Activated CD4-positive, alpha-beta memory T cell treated with anti-CD3 and anti-CD28 coated beads for 36 hours (primary cell): ENCODE measurements around the gene PDE2A. TPM values are rescaled to one million over a fixed set of nuclear protein-coding genes. Genes with fewer than 3 reads are reported as not detected.
A peak's percentile ranks its signal among the peaks of the same experiment; 100 is the strongest.

Source experiments
- CTCF ChIA-PET: fragments of 350-600 bp; sonication (Branson Sonifier 250); formaldehyde crosslinking; loops from one replicate; lab custom pipeline; 2021; ENCODE audit warnings: antibody characterized with exemption, inconsistent platforms; lab: Charles Lee
- POLR2A ChIA-PET: fragments of 350-600 bp; sonication (Branson Sonifier 250); formaldehyde crosslinking; loops from one replicate; lab custom pipeline; 2021; ENCODE audit warnings: antibody characterized with exemption; lab: Charles Lee
- DNase-seq: peaks from one replicate; pipeline ENCODE4 v3.0.0-alpha.2; 2020
- H3K27ac Mint-ChIP-seq: one replicate; pipeline ENCODE4 v1.8.0; 2021; ENCODE audit warnings: mixed read lengths
- H3K27me3 Mint-ChIP-seq: one replicate; pipeline ENCODE4 v1.8.0; 2021; ENCODE audit warnings: mixed read lengths
- H3K36me3 Mint-ChIP-seq: one replicate; pipeline ENCODE4 v1.8.0; 2021; ENCODE audit warnings: mixed read lengths
- H3K4me1 Mint-ChIP-seq: one replicate; pipeline ENCODE4 v1.8.0; 2021; ENCODE audit warnings: low read depth, mixed read lengths
- H3K4me3 Mint-ChIP-seq: one replicate; pipeline ENCODE4 v1.8.0; 2021; ENCODE audit warnings: mild to moderate bottlenecking, mixed read lengths
- H3K9me3 Mint-ChIP-seq: one replicate; pipeline ENCODE4 v1.8.0; 2021; ENCODE audit warnings: mixed read lengths
- intact Hi-C: fragments of 100-400 bp; cut with micrococcal nuclease; formaldehyde crosslinking; loops from one replicate; pipeline ENCODE4 v1.15.1; 2023
- total RNA-seq, 2 experiments: library from RNA; stranded (reverse); gene quantifications; one replicate each; pipeline ENCODE4 v1.2.3, GENCODE V29; 2021

The PDE2A gene
- total RNA-seq, 2 experiments from 2014 or later = 0.29 to 0.97 TPM

DNA sequence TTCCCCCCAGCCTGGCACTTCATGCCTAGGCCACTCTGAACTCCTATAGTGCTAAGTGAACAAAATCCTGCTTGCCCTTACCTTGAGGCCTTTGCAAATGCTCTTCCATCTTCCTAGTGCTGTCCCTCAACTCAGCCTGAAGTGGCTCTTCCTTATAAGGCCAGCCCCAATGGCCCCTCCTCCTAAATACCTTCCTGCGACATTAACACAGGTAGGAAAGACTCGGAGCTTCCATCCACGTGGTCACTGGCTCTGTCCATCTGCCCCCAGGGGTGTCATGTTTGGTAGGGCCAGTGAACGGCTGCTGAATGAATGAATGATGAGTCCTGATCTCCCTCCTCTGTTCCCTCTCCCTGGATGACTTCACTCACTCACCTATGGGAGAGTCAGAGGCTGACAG is 4.2 kb downstream of the PDE2A start:
- no peak overlapping the region for H3K4me3 Mint-ChIP-seq
- H3K27me3 Mint-ChIP-seq = peaks cover 70% of the 10 kb centered on the region
- H3K4me1 Mint-ChIP-seq = peaks cover 11% of the 10 kb centered on the region
- POLR2A ChIA-PET = interaction anchor here (1.9 kb wide), 1 partner anchor 16 kb away, joined by 4 read pairs; no protein-coding TSS in a partner anchor
- intact Hi-C loops = no loop called here
- DNase-seq = no peak
- peaks cover 6% of the 10 kb centered on the region for H3K36me3 Mint-ChIP-seq
- CTCF ChIA-PET = interaction anchor here (1.0 to 3.6 kb wide), 2 partner anchors 14 to 135 kb away, joined by 3 to 42 read pairs; no protein-coding TSS in a partner anchor
- H3K9me3 Mint-ChIP-seq = peaks cover 9% of the 10 kb centered on the region
- no peak overlapping the region for H3K27ac Mint-ChIP-seq

DNA sequence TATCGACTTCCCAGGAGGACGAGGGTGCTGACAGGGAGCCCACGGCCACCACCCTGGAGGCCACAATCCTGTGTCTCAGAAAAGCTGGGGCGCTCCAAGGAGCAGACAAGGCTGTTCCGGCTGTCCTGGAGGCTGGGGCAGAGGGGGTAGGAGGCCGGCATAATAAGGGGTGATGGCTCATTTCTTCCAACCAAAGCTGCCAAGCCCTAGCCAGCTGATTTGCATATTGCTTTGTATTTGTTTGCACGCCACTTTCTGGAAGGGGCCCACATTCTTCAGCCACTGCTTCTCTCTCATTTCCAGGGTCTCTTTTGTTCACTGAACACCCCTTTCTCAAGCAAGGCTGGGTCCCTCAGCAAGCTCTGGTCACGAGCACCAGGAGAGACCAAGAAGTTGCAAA is 4.7 kb downstream of the PDE2A start:
- Mint-ChIP-seq H3K27me3 (peaks cover 67% of the 10 kb centered on the region), H3K36me3 (peaks cover 6% of the 10 kb centered on the region), H3K27ac (no peak overlapping the region), H3K9me3 (peaks cover 9% of the 10 kb centered on the region), H3K4me1 (peaks cover 11% of the 10 kb centered on the region), H3K4me3 (no peak overlapping the region)
- ChIA-PET CTCF (interaction anchor here (1.0 to 3.6 kb wide), 3 partner anchors 14 to 135 kb away, joined by 3 to 42 read pairs (median 9); no protein-coding TSS in a partner anchor), POLR2A (interaction anchor here (1.9 kb wide), 1 partner anchor 17 kb away, joined by 4 read pairs; no protein-coding TSS in a partner anchor)
- intact Hi-C loops = no loop called here
- DNase-seq = peak; percentile 42

DNA sequence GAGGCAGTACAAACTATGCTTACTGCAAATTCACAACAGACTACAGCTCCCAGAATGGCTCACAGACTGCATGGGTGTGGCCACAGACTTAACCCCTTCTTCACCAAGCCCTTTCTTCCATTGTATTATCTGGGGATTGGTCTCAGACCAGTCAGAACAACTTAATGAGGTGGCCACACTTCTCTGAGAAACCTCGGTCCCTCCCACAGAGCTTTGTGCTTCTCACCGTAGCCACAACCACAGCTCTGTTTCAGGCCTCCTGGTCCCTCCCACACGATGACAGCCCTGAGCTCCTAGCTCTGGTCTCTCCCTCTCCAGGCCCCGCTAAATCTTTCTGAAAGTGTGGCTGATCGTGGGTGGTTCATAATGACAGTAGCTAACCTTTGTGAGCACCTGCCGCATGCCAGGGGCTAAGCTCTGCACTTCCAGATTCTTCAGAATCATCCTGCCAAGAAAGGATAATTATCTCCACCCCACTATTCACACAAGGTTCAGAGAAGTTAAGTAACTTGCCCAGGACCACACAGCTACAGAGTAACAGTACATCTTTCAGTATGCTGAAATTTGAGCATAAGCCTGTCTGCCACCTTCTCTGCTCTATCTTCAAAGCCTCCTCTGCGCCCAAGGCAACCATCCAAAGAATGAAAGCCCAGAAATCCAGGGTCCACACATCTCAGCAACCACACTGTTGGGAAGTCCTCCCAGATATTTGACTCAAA is 5.4 kb downstream of the PDE2A start:
- Mint-ChIP-seq H3K36me3 (peaks cover 6% of the 10 kb centered on the region), H3K4me1 (peaks cover 11% of the 10 kb centered on the region), H3K27me3 (peaks cover 60% of the 10 kb centered on the region), H3K9me3 (peaks cover 9% of the 10 kb centered on the region), H3K27ac (peak overlapping the region; percentile 25), H3K4me3 (no peak overlapping the region)
- intact Hi-C loops = no loop called here
- POLR2A ChIA-PET = interaction anchor here (0.8 to 1.9 kb wide), 3 partner anchors 10 to 17 kb away, joined by 3 to 4 read pairs (median 3); no protein-coding TSS in a partner anchor
- DNase-seq = peak; percentile 86
- CTCF ChIA-PET = interaction anchor here (0.9 to 3.6 kb wide), 14 partner anchors 8 to 197 kb away, joined by 3 to 42 read pairs (median 4); partner anchors contain the start of gene STARD10

DNA sequence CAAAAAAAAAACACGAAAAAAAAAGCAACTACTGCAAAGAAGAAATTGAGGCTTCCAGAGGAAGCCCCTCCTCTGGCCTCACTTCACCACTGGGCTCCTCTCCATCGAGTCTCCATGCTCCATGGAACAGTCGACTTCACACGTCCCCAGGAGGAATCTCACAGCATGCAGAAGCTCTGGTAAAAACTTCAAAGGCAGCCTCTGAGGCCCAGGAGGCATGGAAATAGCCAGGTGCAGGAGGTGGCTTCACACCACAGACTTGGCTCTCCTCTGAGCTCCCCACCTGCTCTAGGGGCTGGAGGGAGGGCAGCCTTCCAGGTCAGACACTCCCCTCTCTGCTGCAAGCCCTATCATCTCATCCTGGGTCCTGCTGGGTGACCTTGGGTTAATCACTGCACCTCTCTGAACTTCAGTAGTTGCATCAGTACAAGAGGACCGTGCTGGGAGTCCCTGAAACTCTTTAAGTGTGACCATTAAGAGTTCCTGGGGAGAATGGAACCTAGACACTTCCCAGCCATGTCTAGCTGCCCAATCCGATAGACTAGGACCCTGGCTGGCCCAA is 8.2 kb downstream of the PDE2A start:
- DNase-seq = no peak
- peaks cover 11% of the 10 kb centered on the region for H3K4me1 Mint-ChIP-seq
- peaks cover 6% of the 10 kb centered on the region for H3K36me3 Mint-ChIP-seq
- H3K27ac Mint-ChIP-seq = no peak overlapping the region
- ChIA-PET POLR2A (no interaction called here), CTCF (interaction anchor here (1.1 kb wide), 1 partner anchor 18 kb away, joined by 5 read pairs; no protein-coding TSS in a partner anchor)
- peaks cover 9% of the 10 kb centered on the region for H3K9me3 Mint-ChIP-seq
- H3K4me3 Mint-ChIP-seq = no peak overlapping the region
- intact Hi-C loops = no loop called here
- peaks cover 39% of the 10 kb centered on the region for H3K27me3 Mint-ChIP-seq

DNA sequence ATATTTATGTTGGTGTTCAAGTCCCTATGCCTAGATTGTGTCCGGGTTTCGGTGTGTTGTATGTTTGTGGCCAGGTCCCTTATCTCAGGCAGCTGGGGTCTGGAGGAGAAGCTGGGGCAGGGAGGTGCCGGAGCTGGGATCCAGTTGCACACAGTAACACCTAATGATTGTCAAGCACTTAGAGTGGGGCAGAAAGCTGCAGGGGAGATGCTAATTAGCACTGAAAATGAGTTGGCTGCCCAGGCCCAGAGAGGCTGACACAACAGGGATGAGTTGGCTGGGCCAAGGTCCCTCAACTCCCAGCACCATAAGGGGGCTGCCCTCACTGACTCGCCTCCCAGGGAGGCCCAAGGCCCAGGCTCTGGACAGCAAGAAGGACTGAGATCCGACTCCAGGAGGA is 12.2 kb downstream of the PDE2A start:
- ChIA-PET CTCF (interaction anchor here (0.6 to 1.6 kb wide), 2 partner anchors 22 to 75 kb away, joined by 3 to 4 read pairs; no protein-coding TSS in a partner anchor), POLR2A (no interaction called here)
- intact Hi-C loops = no loop called here
- peaks cover 2% of the 10 kb centered on the region for H3K36me3 Mint-ChIP-seq
- no peak overlapping the region for H3K4me3 Mint-ChIP-seq
- peaks cover 1% of the 10 kb centered on the region for H3K9me3 Mint-ChIP-seq
- no peak overlapping the region for H3K27ac Mint-ChIP-seq
- DNase-seq = no peak
- peaks cover 20% of the 10 kb centered on the region for H3K27me3 Mint-ChIP-seq
- H3K4me1 Mint-ChIP-seq = no peaks in the 10 kb centered on the region

DNA sequence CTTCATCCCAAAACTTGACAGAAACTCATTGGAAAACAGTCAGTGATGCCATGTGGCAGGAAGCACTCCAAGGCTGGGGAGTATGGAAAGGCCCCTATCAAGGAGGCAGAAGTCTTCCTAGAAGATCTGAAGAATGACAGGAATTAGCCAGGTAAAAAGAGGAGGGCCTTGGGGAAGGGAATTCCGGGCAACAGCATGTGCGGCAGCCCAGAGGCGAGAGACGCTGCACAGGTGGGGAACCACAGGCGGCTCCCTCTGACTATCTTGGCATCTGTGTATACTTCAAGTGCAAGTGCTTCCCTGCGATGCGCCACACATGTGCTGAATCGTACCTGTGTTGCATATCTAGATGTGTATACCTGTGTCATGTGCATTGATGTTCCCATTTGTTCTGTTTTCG is 12.7 kb downstream of the PDE2A start:
- peaks cover 2% of the 10 kb centered on the region for H3K36me3 Mint-ChIP-seq
- no peaks in the 10 kb centered on the region for H3K9me3 Mint-ChIP-seq
- no peaks in the 10 kb centered on the region for H3K4me1 Mint-ChIP-seq
- no peak overlapping the region for H3K4me3 Mint-ChIP-seq
- peaks cover 18% of the 10 kb centered on the region for H3K27me3 Mint-ChIP-seq
- intact Hi-C loops = no loop called here
- H3K27ac Mint-ChIP-seq = no peak overlapping the region
- ChIA-PET POLR2A (no interaction called here), CTCF (interaction anchor here (1.6 kb wide), 1 partner anchor 22 kb away, joined by 4 read pairs; no protein-coding TSS in a partner anchor)
- no peak for DNase-seq

DNA sequence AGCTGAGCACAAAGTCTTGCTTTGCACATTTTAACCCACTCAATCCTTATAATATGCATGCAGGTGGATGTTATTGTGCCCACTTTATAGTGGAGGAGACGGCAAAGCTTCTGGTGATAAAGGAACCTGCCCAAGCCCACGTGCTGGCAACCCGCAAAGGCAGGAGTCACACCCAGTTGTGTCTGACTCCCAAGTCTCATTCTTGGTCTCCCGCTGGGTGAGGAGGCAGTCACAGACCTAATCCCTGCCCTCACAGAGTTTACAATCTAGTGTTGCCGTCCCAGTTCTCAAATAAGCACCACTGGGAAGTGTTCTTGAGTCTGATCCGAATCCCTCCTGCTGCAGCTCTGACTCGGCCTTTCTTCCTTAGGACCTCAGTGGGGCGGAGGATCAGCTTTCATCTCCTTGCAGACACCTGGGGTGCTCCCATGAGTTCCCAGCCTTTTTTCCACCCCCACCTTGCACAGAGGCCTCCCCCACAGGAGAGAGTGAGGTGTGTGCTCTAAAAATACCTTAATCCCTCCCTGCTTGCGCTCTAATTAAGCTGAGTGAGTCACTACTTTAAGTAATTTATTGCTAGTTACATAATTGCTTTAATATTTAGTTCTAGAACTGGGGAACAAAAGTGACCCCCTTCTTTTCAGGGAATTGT is 15.1 kb downstream of the PDE2A start:
- H3K4me3 Mint-ChIP-seq = no peak overlapping the region
- H3K4me1 Mint-ChIP-seq = no peaks in the 10 kb centered on the region
- H3K27ac Mint-ChIP-seq = no peak overlapping the region
- no peaks in the 10 kb centered on the region for H3K9me3 Mint-ChIP-seq
- H3K27me3 Mint-ChIP-seq = peaks cover 4% of the 10 kb centered on the region
- DNase-seq = no peak
- POLR2A ChIA-PET = no interaction called here
- CTCF ChIA-PET = interaction anchor here (1.2 to 1.7 kb wide), 2 partner anchors 9 to 25 kb away, joined by 4 to 5 read pairs; no protein-coding TSS in a partner anchor
- no peaks in the 10 kb centered on the region for H3K36me3 Mint-ChIP-seq
- intact Hi-C loops = no loop called here

DNA sequence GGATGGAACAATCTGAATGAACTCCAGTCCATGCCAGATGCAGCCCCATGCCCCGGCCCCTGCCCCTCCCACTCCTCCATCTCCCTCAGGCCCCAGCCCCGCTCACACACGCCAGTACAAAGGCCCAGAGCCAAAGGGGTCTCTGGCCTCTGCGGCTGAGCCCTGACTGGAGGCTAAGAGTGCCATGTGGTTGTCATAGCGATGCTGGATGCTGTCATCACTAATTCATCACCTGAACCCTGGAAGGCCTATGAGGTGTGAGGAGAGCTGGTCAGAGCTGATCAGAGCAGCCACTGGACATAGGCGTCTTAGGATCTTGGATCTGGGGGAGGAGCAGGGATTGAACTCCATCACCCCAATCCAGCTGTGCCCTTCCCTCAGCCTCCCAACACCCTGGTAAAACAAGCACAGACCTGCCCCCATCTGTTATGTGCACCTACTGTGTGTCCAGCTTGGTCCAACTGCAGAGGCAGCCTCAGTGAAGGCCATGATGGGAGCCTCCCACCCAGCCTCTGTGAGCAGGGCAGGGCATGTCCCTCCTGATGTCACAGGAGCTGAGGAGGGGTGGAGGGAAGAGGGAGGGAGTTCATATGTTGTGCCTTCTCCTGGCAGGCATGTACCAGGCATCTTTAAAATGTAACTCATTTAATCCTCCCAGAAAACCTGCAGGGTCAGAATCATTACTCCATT is 16.7 kb downstream of the PDE2A start:
- H3K4me1 Mint-ChIP-seq = no peaks in the 10 kb centered on the region
- H3K4me3 Mint-ChIP-seq = no peak overlapping the region
- peaks cover 4% of the 10 kb centered on the region for H3K27me3 Mint-ChIP-seq
- no peaks in the 10 kb centered on the region for H3K36me3 Mint-ChIP-seq
- intact Hi-C loops = no loop called here
- CTCF ChIA-PET = interaction anchor here (0.6 to 1.4 kb wide), 4 partner anchors 11 to 68 kb away, joined by 3 to 5 read pairs (median 4); no protein-coding TSS in a partner anchor
- H3K27ac Mint-ChIP-seq = no peak overlapping the region
- POLR2A ChIA-PET = no interaction called here
- no peak for DNase-seq
- H3K9me3 Mint-ChIP-seq = no peaks in the 10 kb centered on the region

DNA sequence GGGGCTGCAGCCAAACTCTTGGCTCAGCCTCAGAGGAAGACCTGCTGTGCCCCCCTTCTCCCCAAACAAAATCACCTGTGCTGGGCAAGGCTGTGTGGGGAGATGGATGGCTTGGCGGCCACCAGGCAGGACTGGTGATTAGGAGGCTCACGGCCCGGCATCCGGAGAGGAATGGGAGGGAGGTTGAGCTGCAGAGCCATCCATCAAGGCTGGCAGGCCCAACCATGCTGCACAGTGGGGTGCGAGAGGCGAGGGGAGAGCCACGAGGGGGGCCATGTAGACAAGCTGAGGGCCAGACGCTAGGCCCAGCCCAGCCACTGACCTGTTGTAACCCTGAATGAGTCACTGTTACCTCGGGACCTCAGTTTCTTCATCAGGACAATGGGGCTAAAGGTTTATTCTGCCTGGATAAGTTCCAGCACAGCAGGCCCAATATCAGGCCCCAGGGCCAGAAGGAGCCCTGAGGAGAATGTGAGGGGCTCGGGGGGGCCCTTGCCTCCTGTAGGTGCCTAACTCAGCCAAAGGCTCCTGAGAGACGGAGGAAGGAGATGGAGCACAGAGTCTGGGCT is 18.2 kb downstream of the PDE2A start:
- no peaks in the 10 kb centered on the region for H3K36me3 Mint-ChIP-seq
- POLR2A ChIA-PET = no interaction called here
- CTCF ChIA-PET = interaction anchor here (1.4 to 1.5 kb wide), 2 partner anchors 28 to 70 kb away, joined by 3 to 5 read pairs; no protein-coding TSS in a partner anchor
- intact Hi-C loops = no loop called here
- no peak for DNase-seq
- H3K27ac Mint-ChIP-seq = no peak overlapping the region
- H3K9me3 Mint-ChIP-seq = no peaks in the 10 kb centered on the region
- peaks cover 4% of the 10 kb centered on the region for H3K27me3 Mint-ChIP-seq
- H3K4me3 Mint-ChIP-seq = no peak overlapping the region
- no peaks in the 10 kb centered on the region for H3K4me1 Mint-ChIP-seq

DNA sequence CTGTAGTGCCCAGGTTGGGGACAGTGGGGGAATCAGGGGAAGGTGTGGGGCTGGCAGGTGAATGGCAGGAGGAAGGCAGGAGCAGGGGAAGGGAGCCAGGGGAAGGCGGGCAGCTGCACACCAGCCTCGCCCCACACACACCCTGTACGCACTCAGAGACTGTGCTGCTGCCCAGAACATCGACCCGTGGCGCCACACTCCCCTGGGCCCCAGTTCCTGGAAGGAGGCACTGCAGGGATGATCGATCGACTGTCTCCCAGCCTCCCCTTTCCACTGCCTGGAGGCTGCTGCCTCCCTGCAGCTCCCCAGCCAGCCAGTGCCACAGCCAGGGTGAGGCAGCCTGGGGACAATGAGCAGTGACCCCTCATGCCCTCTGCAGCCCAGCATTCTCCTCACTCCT is 19.2 kb downstream of the PDE2A start:
- ChIA-PET POLR2A (no interaction called here), CTCF (no interaction called here)
- DNase-seq = no peak
- Mint-ChIP-seq H3K4me1 (no peaks in the 10 kb centered on the region), H3K9me3 (no peaks in the 10 kb centered on the region), H3K36me3 (no peaks in the 10 kb centered on the region), H3K4me3 (no peak overlapping the region), H3K27ac (no peak overlapping the region), H3K27me3 (peaks cover 4% of the 10 kb centered on the region)
- intact Hi-C loops = no loop called here

DNA sequence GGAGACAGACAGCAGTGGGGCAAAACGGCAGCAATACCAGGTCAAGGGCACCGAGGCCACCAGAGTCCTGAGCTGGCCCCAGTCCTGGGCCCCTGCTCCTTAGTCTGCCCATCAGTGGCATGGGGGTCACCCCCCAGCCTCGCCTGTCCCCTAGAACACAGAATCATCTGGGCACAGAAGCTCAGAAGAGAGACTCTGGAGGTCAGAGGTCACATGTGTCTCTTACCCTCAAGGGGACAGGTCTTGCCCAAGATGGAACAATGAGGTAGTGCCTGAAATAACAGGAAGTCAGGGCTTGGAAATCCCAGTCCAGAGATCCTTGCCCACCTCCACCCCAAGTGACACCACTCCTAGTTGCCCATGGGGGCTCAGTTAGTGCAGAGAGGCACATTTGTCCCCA is 20.6 kb downstream of the PDE2A start:
- no peaks in the 10 kb centered on the region for H3K36me3 Mint-ChIP-seq
- H3K27ac Mint-ChIP-seq = no peak overlapping the region
- intact Hi-C loops = no loop called here
- H3K27me3 Mint-ChIP-seq = peaks cover 2% of the 10 kb centered on the region
- ChIA-PET CTCF (no interaction called here), POLR2A (no interaction called here)
- no peak for DNase-seq
- H3K4me1 Mint-ChIP-seq = no peaks in the 10 kb centered on the region
- H3K9me3 Mint-ChIP-seq = no peaks in the 10 kb centered on the region
- no peak overlapping the region for H3K4me3 Mint-ChIP-seq
